ENCODE results near the gene BRD3OS.

DNA sequence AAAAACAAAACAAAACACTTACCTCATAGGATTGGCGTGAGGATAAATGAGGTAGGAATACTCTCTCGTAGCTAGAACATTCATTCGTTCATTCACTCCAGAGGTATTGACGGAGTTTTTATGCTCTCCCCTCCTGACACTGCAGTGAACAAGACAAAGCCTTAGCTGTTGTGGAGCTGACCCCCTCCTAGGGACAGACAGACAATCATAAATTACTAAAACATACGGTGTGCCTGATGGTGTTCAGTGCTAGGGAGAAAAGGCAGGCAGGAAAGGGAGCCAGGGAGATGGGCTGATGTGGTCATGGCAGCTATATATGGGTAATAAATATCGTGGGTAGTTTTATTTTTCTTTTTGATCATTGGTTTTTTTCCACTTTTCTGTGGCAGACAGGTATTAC is 48.2 kb downstream of the BRD3OS start:
- TF ChIP-seq EP300 (IDR thresholded peaks at IDR 0.05; ENCODE audit: borderline replicate concordance in 1 of 2, low read depth in 1 of 2, low read length in 1 of 2) (no peak), FOXM1 (IDR thresholded peaks at IDR 0.05; ENCODE audit: low read depth) (no peak), NRF1 (IDR thresholded peaks at IDR 0.05; ENCODE audit: low read depth, low read length) (no peak), MXI1 (IDR thresholded peaks at IDR 0.05; ENCODE audit: low read depth, low read length) (no peak), GABPA (IDR thresholded peaks at IDR 0.05; ENCODE audit: low read depth) (no peak), RCOR1 (IDR thresholded peaks at IDR 0.05; ENCODE audit: low read length) (no peak), TAF1 (IDR thresholded peaks at IDR 0.05; ENCODE audit: borderline replicate concordance, low read depth, low read length) (no peak), RAD21 (IDR thresholded peaks at IDR 0.05; ENCODE audit: low read length) (no peak), POLR2AphosphoS5 (IDR thresholded peaks at IDR 0.05; ENCODE audit: low read depth, low read length) (no peak)
- TF ChIP-seq, protein P1, sequence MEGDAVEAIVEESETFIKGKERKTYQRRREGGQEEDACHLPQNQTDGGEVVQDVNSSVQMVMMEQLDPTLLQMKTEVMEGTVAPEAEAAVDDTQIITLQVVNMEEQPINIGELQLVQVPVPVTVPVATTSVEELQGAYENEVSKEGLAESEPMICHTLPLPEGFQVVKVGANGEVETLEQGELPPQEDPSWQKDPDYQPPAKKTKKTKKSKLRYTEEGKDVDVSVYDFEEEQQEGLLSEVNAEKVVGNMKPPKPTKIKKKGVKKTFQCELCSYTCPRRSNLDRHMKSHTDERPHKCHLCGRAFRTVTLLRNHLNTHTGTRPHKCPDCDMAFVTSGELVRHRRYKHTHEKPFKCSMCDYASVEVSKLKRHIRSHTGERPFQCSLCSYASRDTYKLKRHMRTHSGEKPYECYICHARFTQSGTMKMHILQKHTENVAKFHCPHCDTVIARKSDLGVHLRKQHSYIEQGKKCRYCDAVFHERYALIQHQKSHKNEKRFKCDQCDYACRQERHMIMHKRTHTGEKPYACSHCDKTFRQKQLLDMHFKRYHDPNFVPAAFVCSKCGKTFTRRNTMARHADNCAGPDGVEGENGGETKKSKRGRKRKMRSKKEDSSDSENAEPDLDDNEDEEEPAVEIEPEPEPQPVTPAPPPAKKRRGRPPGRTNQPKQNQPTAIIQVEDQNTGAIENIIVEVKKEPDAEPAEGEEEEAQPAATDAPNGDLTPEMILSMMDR (IDR thresholded peaks at IDR 0.05), result no peak
- TF ChIP-seq, protein P2, sequence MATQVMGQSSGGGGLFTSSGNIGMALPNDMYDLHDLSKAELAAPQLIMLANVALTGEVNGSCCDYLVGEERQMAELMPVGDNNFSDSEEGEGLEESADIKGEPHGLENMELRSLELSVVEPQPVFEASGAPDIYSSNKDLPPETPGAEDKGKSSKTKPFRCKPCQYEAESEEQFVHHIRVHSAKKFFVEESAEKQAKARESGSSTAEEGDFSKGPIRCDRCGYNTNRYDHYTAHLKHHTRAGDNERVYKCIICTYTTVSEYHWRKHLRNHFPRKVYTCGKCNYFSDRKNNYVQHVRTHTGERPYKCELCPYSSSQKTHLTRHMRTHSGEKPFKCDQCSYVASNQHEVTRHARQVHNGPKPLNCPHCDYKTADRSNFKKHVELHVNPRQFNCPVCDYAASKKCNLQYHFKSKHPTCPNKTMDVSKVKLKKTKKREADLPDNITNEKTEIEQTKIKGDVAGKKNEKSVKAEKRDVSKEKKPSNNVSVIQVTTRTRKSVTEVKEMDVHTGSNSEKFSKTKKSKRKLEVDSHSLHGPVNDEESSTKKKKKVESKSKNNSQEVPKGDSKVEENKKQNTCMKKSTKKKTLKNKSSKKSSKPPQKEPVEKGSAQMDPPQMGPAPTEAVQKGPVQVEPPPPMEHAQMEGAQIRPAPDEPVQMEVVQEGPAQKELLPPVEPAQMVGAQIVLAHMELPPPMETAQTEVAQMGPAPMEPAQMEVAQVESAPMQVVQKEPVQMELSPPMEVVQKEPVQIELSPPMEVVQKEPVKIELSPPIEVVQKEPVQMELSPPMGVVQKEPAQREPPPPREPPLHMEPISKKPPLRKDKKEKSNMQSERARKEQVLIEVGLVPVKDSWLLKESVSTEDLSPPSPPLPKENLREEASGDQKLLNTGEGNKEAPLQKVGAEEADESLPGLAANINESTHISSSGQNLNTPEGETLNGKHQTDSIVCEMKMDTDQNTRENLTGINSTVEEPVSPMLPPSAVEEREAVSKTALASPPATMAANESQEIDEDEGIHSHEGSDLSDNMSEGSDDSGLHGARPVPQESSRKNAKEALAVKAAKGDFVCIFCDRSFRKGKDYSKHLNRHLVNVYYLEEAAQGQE (IDR thresholded peaks at IDR 0.05; ENCODE audit: low read depth, low read length), result no peak
